A673 (cell line): ENCODE data around the gene PRSS8. TPM values are rescaled to one million over a fixed set of nuclear protein-coding genes. Genes with fewer than 3 reads are reported as not detected.
"Not testable (repeated sequence)": the region's sequence is repeated elsewhere in the genome, so short reads cannot be mapped to it uniquely, and the experiment has no call there.

Experiments used
- BruUV-seq: library from RNA; stranded (reverse); fragments of 400-500 nt; replicated peaks from 2 replicates; lab custom pipeline; 2021; lab: Mats Ljungman, UMichigan
- CTCF ChIA-PET: fragments of 300-600 bp; sonication (Branson Sonifier 250); formaldehyde crosslinking; loops from one replicate; lab custom pipeline; 2022; ENCODE audit warnings: antibody characterized with exemption; lab: Charles Lee
- POLR2A ChIA-PET: fragments of 300-600 bp; sonication (Branson Sonifier 250); formaldehyde crosslinking; loops from one replicate; lab custom pipeline; 2022; ENCODE audit warnings: antibody characterized with exemption; ENCODE audit not compliant: low non-redundant PET; lab: Charles Lee
- DNase-seq: peaks from one replicate; pipeline ENCODE4 v3.0.0-alpha.2; 2015; ENCODE audit warnings: low spot score
- H3K27ac ChIP-seq: fragments of 200-600 bp; sonication (generic); 2 replicates; pipeline ENCODE4 v1.5.1; 2016; ENCODE audit warnings: mixed run types, low read depth, mild to moderate bottlenecking, mixed read lengths, antibody characterized with exemption, low read length; ENCODE audit not compliant: poor library complexity, severe bottlenecking
- H3K27me3 ChIP-seq: fragments of 200-600 bp; sonication (generic); replicated peaks from 2 replicates; pipeline ENCODE4 v1.6.1; 2017; ENCODE audit warnings: mixed run types, low read depth, mild to moderate bottlenecking, mixed read lengths, antibody characterized with exemption, low read length; ENCODE audit not compliant: insufficient read depth, poor library complexity
- H3K36me3 ChIP-seq: fragments of 200-600 bp; sonication (generic); 2 replicates; pipeline ENCODE4 v1.6.1; 2016; ENCODE audit warnings: mixed run types, mild to moderate bottlenecking, mixed read lengths, antibody characterized with exemption, low read length; ENCODE audit not compliant: insufficient read depth, poor library complexity, severe bottlenecking
- H3K4me1 ChIP-seq: fragments of 200-600 bp; sonication (generic); 2 replicates; pipeline ENCODE4 v1.6.1; 2017; ENCODE audit warnings: mixed run types, mild to moderate bottlenecking, mixed read lengths, antibody characterized with exemption, low read length; ENCODE audit not compliant: insufficient read depth, poor library complexity, severe bottlenecking
- H3K4me3 ChIP-seq: fragments of 200-600 bp; sonication (generic); 2 replicates; pipeline ENCODE4 v1.5.1; 2016; ENCODE audit warnings: low read depth, mixed run types, mild to moderate bottlenecking, mixed read lengths, low read length; ENCODE audit not compliant: poor library complexity, severe bottlenecking
- H3K9me3 ChIP-seq: fragments of 200-600 bp; sonication (generic); 2 replicates; pipeline ENCODE4 v1.6.1; 2016; ENCODE audit warnings: mixed run types, low read depth, mild to moderate bottlenecking, mixed read lengths, antibody characterized with exemption, low read length; ENCODE audit not compliant: poor library complexity, severe bottlenecking
- EZH2 ChIP-seq: fragments of 200-600 bp; sonication (generic); IDR thresholded peaks from 2 replicates; pipeline ENCODE4 v1.6.1; 2017; ENCODE audit warnings: borderline replicate concordance, low read depth, mild to moderate bottlenecking, mixed read lengths, antibody characterized with exemption, low read length; ENCODE audit not compliant: poor library complexity, severe bottlenecking
- intact Hi-C: fragments of 100-400 bp; cut with micrococcal nuclease; formaldehyde crosslinking; loops from one replicate; pipeline ENCODE4 v1.10.0; 2022; ENCODE audit not compliant: unreplicated experiment
- total RNA-seq: library from RNA; stranded (reverse); gene quantifications from 2 replicates; pipeline ENCODE4 v1.2.3, GENCODE V29; 2021
- TF ChIP-seq, protein P1 (sequence below): fragments of 300-800, 200-600 bp; sonication (generic); conservative IDR thresholded peaks from 2 replicates; pipeline ENCODE4 v1.5.1; 2017; ENCODE audit warnings: low read depth, mild to moderate bottlenecking, antibody characterized with exemption, low read length, moderate library complexity, mixed read lengths

The PRSS8 gene
- total RNA-seq, 1 experiment from 2014 or later = not detected

- no TSS peak for BruUV-seq
- Histone ChIP-seq H3K4me1 (peaks cover 12% of the 10 kb centered on the region), H3K27ac (peak within 1 kb of the TSS; percentile 100), H3K36me3 (peaks cover 42% of the 10 kb centered on the region), H3K9me3 (no peaks in the 10 kb centered on the region), H3K27me3 (no peaks in the 10 kb centered on the region), H3K4me3 (peak within 1 kb of the TSS; percentile 88)
- ChIA-PET POLR2A (interaction anchor here (0.6 to 1.7 kb wide), 8 partner anchors 10 to 700 kb away, joined by 3 to 10 read pairs (median 4); partner anchors contain the start of genes ARMC5, KAT8, ZNF646 and ZNF668), CTCF (interaction anchor here (0.6 kb wide), 1 partner anchor 859 kb away, joined by 5 read pairs; no protein-coding TSS in a partner anchor)
- peak; percentile 88 for DNase-seq
- no peak for TF ChIP-seq EZH2
- TF ChIP-seq, protein P1, sequence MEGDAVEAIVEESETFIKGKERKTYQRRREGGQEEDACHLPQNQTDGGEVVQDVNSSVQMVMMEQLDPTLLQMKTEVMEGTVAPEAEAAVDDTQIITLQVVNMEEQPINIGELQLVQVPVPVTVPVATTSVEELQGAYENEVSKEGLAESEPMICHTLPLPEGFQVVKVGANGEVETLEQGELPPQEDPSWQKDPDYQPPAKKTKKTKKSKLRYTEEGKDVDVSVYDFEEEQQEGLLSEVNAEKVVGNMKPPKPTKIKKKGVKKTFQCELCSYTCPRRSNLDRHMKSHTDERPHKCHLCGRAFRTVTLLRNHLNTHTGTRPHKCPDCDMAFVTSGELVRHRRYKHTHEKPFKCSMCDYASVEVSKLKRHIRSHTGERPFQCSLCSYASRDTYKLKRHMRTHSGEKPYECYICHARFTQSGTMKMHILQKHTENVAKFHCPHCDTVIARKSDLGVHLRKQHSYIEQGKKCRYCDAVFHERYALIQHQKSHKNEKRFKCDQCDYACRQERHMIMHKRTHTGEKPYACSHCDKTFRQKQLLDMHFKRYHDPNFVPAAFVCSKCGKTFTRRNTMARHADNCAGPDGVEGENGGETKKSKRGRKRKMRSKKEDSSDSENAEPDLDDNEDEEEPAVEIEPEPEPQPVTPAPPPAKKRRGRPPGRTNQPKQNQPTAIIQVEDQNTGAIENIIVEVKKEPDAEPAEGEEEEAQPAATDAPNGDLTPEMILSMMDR = no peak
- intact Hi-C loops = no loop called here
Measured at GRCh38 chr16:31179747-31180459, 44.4 kb upstream of the PRSS8 start, which contains the start of gene FUS. Gene FUS (plus strand): TSS chr16:31180139. CDS start chr16:31180215, 76 bp downstream.

- Histone ChIP-seq H3K9me3 (no peaks in the 10 kb centered on the region), H3K4me3 (peak overlapping the region; percentile 88), H3K27ac (peak overlapping the region; percentile 100), H3K36me3 (peaks cover 36% of the 10 kb centered on the region), H3K27me3 (no peaks in the 10 kb centered on the region), H3K4me1 (peaks cover 9% of the 10 kb centered on the region)
- TSS peak; percentile 88 for BruUV-seq
- ChIA-PET CTCF (no interaction called here), POLR2A (interaction anchor here (0.6 to 1.7 kb wide), 4 partner anchors 37 to 280 kb away, joined by 3 to 8 read pairs (median 4); partner anchors contain the start of genes ARMC5, ZNF646 and ZNF668)
- no peak for DNase-seq
- TF ChIP-seq EZH2 = no peak
- TF ChIP-seq, protein P1 = no peak
- intact Hi-C loops = no loop called here
Measured at GRCh38 chr16:31179219-31179746, 43.8 kb upstream of the PRSS8 start.

- Histone ChIP-seq H3K9me3 (no peaks in the 10 kb centered on the region), H3K4me1 (no peaks in the 10 kb centered on the region), H3K4me3 (no peak overlapping the region), H3K27me3 (no peaks in the 10 kb centered on the region), H3K36me3 (peaks cover 14% of the 10 kb centered on the region), H3K27ac (no peak overlapping the region)
- DNase-seq = no peak
- no TSS peak for BruUV-seq
- ChIA-PET POLR2A (no interaction called here), CTCF (no interaction called here)
- no peak for TF ChIP-seq EZH2
- TF ChIP-seq, protein P1 = no peak
- intact Hi-C loops = no loop called here
Measured at GRCh38 chr16:31177136-31177535, 41.6 kb upstream of the PRSS8 start.

DNA sequence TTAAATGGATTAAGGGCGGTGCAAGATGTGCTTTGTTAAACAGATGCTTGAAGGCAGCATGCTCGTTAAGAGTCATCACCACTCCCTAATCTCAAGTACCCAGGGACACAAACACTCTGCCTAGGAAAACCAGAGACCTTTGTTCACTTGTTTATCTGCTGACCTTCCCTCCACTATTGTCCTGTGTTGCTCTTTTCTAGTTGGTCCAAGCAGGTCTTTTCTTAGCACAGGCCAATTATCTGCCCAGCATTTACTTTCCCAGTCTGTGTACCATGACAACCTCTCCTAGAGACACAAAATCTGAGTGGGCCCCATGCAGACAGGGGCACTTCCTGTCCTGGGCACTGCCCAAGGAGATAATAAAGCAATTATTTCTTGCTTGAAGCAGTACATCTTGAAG lies 34.5 kb upstream of the PRSS8 start:
- POLR2A ChIA-PET, CTCF ChIA-PET, BruUV-seq, H3K36me3 ChIP-seq, H3K4me3 ChIP-seq, H3K4me1 ChIP-seq, H3K27me3 ChIP-seq, H3K27ac ChIP-seq, DNase-seq, intact Hi-C loops, H3K9me3 ChIP-seq: not testable (repeated sequence)
